Measurements from ENCODE around the gene ERBB4.

DNA sequence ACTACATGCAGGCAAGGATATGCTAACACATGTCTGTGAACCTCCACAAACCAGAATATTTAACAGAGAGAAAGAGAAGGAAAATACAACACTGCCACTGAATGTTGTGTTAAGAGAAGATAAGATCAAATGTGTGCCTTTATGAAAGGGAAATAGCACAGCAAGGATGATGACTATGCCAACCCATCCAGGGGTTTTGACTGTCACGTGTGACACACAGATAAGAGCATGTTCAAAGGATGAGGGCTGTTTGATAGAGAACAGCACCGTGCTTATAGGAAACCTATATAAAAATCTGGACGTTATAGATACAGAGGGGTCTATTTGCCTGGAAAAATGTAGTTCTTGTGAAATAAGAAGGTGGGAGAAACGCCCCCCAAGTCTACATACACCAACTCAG is 1070.4 kb downstream of the ERBB4 start:
- TF ChIP-seq CTCF (IDR thresholded peaks at IDR 0.05) (no peak), EZH2phosphoT487 (IDR thresholded peaks at IDR 0.05; ENCODE audit: borderline replicate concordance, low read depth) (no peak), SMC3 (IDR thresholded peaks at IDR 0.05; ENCODE audit: low read depth, low read length) (no peak), RAD21 (IDR thresholded peaks at IDR 0.05; ENCODE audit: low read length) (no peak)

Measured in SK-N-SH (cell line).